Mucosa of descending colon (tissue), 3 donors: ENCODE measurements around the gene GALNT9. TPM values are rescaled to one million over a fixed set of nuclear protein-coding genes. Genes with fewer than 3 reads are reported as not detected.
A peak's percentile ranks its signal among the peaks of the same experiment; 100 is the strongest.

Experiments used
- ATAC-seq: fragments of 200-7000 bp; cut with Tn5 transposase; one replicate; pipeline ENCODE4 v1.9.1; 2020; ENCODE audit warnings: mild to moderate bottlenecking, moderate library complexity
- DNase-seq, 3 donors: peaks; one replicate each; pipeline ENCODE4 v3.0.0-alpha.2; 2020
- H3K36me3 ChIP-seq: fragments of 200-600 bp; one replicate; pipeline ENCODE4 v1.8.0; 2021; ENCODE audit warnings: low read depth, mild to moderate bottlenecking
- H3K4me1 ChIP-seq: fragments of 200-600 bp; one replicate; pipeline ENCODE4 v1.8.0; 2021; ENCODE audit warnings: low read depth, mild to moderate bottlenecking
- H3K4me3 ChIP-seq: fragments of 200-600 bp; one replicate; pipeline ENCODE4 v1.8.0; 2021; ENCODE audit warnings: mild to moderate bottlenecking
- H3K9me3 ChIP-seq: fragments of 200-600 bp; one replicate; pipeline ENCODE4 v1.8.0; 2021; ENCODE audit warnings: mild to moderate bottlenecking
- intact Hi-C, 2 donors: fragments of 100-400 bp; cut with DNase I in 1 of 2; cut with micrococcal nuclease in 1 of 2; formaldehyde crosslinking; loops; one replicate each; pipeline versions ENCODE4 v1.11.0 to v1.11.1; 2022; cut with DNase I, micrococcal nuclease
- total RNA-seq, 3 donors: library from RNA; stranded (reverse); fragmentation: NEBNext Ultra II Directional in 2 of 3; extraction: Animal tissue kit (Norgen Biotek cat#: 25700) in 2 of 3; gene quantifications; one replicate each; pipeline versions ENCODE4 v1.2.1 to v1.2.4, GENCODE V29; 2021 to 2023
- TF ChIP-seq, protein P1 (sequence below): fragments of 200-600 bp; IDR thresholded peaks from one replicate; pipeline ENCODE4 v1.8.0; 2022; ENCODE audit warnings: antibody characterized with exemption, mild to moderate bottlenecking
- donor health status: DM: no; HTN: no; CAD: no; lungs with moderate emphysema.
- donor health status: DM: no; HTN: no; CAD: no.
- donor health status: DM: no; HTN: yes; CAD: no.

Gene GALNT9
- total RNA-seq, 3 donors from 2014 or later, result 0.43 to 3.7 TPM; not detected in 1

DNA sequence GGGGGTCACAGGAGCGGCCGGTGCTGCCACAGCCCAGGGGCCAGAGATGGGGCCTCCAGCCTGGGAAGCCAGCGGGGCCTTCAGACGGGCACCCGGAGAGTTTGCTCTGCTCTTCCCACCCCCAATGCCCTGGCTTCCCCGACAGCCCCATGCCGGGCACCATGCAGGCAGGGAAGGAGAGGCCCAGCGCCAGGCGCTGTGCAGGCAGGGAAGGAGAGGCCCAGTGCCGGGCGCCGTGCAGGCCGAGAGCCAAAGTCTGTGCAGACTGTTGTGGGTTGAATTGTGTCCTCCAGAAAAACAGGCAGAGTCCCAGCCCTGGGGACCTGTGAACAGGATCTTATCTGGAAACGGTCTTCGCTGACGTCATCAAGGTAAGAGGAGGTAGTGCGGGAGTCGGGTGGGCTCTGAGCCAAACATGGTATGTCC lies 34.3 kb downstream of the GALNT9 start:
- no peak overlapping the region for H3K4me3 ChIP-seq
- no peaks in the 10 kb centered on the region for H3K36me3 ChIP-seq
- no peak for ATAC-seq
- no peaks in the 10 kb centered on the region for H3K4me1 ChIP-seq
- peak in 1 of 3 donors; percentile 25 for DNase-seq
- TF ChIP-seq, protein P1, sequence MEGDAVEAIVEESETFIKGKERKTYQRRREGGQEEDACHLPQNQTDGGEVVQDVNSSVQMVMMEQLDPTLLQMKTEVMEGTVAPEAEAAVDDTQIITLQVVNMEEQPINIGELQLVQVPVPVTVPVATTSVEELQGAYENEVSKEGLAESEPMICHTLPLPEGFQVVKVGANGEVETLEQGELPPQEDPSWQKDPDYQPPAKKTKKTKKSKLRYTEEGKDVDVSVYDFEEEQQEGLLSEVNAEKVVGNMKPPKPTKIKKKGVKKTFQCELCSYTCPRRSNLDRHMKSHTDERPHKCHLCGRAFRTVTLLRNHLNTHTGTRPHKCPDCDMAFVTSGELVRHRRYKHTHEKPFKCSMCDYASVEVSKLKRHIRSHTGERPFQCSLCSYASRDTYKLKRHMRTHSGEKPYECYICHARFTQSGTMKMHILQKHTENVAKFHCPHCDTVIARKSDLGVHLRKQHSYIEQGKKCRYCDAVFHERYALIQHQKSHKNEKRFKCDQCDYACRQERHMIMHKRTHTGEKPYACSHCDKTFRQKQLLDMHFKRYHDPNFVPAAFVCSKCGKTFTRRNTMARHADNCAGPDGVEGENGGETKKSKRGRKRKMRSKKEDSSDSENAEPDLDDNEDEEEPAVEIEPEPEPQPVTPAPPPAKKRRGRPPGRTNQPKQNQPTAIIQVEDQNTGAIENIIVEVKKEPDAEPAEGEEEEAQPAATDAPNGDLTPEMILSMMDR, result no peak
- intact Hi-C loops, result no loop called here
- no peaks in the 10 kb centered on the region for H3K9me3 ChIP-seq

DNA sequence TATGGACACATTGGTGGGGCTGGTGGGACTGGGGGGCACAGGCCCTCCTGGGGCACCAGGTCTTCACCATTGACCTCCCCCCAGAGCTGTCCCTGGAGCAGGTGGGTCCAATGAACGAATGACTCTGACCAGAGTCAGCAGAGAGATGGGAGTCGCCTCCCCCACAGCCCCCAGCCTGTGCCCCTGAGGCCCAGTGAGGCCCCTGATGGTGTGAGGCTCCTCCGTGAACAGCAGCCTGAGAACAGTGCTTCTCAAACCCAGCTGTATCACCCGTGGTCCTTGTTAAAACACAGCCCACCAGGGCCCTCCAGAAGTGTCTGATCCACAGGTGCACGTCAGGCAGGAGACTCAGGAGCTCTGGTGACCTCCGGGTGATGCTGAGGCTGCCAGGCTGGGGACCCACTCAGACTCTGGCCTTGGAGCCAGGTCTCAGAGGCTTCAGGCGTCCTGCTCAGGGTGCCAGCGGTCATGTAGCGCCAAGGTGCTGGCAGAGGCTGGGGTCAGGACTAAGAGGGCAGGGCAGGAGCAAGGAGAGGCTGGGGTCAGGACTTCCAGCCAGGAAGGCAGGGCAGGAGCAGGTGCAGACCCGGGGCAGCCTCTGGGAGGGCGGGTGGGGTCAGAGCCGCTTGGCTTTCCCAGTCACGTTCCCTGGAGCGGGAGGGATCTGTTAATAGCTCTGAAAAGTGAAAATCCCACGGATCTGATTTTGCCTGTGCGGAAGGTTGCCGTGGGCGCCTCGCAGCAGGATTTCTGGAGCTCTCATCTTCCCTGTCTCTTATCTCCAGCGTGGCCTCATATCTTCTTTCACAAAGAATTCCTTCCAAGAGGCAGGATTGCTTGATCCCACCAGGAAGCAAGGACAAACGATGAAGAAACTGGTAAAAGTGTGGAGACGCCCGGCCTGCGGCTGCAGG lies 35.0 kb downstream of the GALNT9 start:
- Histone ChIP-seq H3K9me3 (no peaks in the 10 kb centered on the region), H3K4me1 (no peaks in the 10 kb centered on the region), H3K4me3 (no peak overlapping the region), H3K36me3 (no peaks in the 10 kb centered on the region)
- intact Hi-C loops, result no loop called here
- TF ChIP-seq, protein P1, result no peak
- ATAC-seq (no peak), DNase-seq (peak in 1 of 3 donors; percentile 36)

DNA sequence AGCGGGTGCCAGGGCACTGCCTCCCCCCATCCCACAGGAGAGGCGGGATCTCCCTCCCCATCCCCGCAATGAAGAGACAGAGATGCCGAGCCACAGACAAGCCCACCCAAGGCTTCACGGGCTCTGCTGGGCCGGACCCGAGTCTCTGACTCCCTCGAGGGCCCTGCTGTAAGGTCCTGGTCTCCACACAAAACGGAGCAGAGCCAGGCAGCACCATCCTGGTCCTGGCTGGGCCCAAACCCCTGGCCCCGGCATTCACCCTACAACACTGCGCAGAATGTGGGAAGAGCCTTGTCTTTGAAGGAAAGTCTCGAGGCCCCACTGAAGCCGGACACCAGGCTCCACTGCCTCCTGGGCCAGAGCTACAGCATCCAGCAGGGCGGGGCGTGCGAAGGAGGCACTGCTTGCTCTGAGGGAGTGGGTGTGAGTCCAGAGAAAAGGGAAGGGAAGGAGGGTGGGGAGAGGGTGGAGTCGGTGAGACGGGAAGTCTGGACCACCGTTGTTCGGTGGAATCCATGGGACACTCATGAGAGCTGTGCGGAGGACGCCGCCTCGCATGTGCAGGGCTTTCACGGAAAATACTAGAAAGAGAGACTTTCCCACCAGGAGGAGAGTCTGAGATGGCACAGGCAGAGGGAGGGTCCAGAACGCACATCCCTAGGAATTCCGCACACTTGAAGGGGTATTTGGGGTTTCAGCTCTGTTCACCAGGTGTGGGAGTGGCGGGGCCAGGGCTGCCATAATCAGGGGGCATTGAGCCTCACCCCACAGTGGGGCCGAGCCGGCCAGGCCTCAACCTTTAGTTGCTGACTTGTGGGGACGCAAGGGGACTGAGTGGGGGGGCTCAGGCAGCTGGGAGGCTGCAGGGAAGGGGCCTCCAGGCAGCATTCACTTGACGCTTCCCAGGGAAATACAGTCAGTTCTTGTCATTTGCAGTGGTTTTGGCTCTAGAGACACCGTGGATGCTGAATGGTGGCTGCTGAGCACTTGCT lies 36.8 kb downstream of the GALNT9 start:
- Histone ChIP-seq H3K36me3 (no peaks in the 10 kb centered on the region), H3K4me3 (no peak overlapping the region), H3K4me1 (no peaks in the 10 kb centered on the region), H3K9me3 (no peaks in the 10 kb centered on the region)
- DNase-seq (peak in 1 of 3 donors; percentile 32), ATAC-seq (no peak)
- TF ChIP-seq, protein P1, result no peak
- intact Hi-C loops, result no loop called here

DNA sequence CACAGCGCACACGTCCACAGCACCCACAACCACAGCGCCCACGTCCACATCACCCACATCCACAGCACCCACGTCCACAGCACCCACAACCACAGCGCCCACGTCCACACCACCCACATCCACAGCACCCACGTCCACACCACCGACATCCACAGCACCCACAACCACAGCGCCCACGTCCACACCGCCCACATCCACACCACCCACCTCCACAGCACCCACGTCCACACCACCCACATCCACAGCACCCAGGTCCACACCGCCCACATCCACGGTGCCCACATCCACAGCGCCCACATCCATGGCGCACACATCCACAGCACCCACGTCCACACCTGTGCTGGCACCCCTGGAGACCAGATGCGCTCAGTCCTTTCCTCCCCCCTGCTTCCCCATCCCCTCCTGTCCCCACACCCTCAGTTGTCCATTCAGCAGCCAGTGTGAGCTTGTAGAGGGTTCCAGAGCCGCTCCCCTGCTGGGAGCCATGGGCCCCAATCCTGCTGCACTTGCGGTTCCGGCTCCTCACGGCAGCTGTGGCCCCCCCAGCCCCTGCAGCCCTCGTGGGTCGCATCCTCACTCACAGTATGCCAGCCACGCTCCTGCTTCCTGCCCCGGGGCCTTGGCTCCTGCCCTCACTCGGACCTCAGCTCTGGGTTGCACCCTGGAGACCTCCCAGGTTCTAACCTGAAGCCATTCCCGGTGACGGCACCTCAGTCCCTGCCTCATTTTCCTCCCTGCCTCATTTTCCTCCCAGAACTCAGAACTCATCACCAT lies 37.8 kb downstream of the GALNT9 start:
- H3K9me3 ChIP-seq, result no peaks in the 10 kb centered on the region
- no peaks in the 10 kb centered on the region for H3K4me1 ChIP-seq
- intact Hi-C loops, result no loop called here
- H3K4me3 ChIP-seq, result no peak overlapping the region
- TF ChIP-seq, protein P1, result no peak
- H3K36me3 ChIP-seq, result no peaks in the 10 kb centered on the region
- peak in 1 of 3 donors; percentile 31 for DNase-seq
- ATAC-seq, result no peak

DNA sequence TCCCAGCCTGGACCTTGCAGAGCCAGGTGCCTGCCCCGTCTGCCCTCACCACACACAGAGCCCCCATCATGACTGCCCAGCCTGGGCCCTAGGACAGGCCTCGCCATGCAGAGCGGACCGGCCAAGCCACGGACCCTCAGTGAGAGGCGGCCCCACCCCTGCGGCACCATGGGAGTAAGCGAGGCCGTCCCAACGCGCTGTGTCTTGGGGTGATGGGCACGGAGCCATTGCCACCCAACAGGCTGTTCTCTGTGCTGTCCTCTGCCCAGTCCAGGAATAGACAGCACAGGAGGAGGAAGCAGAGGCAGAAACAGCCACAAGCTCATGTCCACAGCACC lies 39.2 kb downstream of the GALNT9 start:
- DNase-seq (peak in 1 of 3 donors; percentile 27), ATAC-seq (no peak)
- no peaks in the 10 kb centered on the region for H3K9me3 ChIP-seq
- H3K4me1 ChIP-seq, result no peaks in the 10 kb centered on the region
- intact Hi-C loops, result no loop called here
- H3K36me3 ChIP-seq, result no peaks in the 10 kb centered on the region
- TF ChIP-seq, protein P1, result no peak
- H3K4me3 ChIP-seq, result no peak overlapping the region
